GM12878 (cell line): ENCODE results near the gene PLB1.

Experiments used
- EED ChIP-seq: sonication (generic); IDR thresholded peaks from 2 replicates; pipeline ENCODE4 v1.6.1; 2016; ENCODE audit warnings: antibody characterized with exemption, low read depth
- EZH2 ChIP-seq: IDR thresholded peaks from 2 replicates; pipeline ENCODE4 v1.6.1; 2012; ENCODE audit warnings: low read depth, mild to moderate bottlenecking, control low read depth, inconsistent platforms, low read length, borderline replicate concordance; ENCODE audit not compliant: control insufficient read depth
- POLR2A ChIP-seq: IDR thresholded peaks from 2 replicates; pipeline ENCODE4 v1.6.1; 2011; ENCODE audit warnings: low read depth, mild to moderate bottlenecking, low read length
- POLR2AphosphoS5 ChIP-seq: IDR thresholded peaks from 2 replicates; pipeline ENCODE4 v1.6.1; 2011; ENCODE audit warnings: mild to moderate bottlenecking, low read length, inconsistent platforms
- RAD21 ChIP-seq: IDR thresholded peaks from 2 replicates; pipeline ENCODE4 v1.6.1; 2011; ENCODE audit warnings: mild to moderate bottlenecking, low read depth, low read length, moderate library complexity; ENCODE audit not compliant: insufficient read depth
- TF ChIP-seq, protein P1 (sequence below): IDR thresholded peaks from 2 replicates; pipeline ENCODE4 v1.6.1; 2012; ENCODE audit warnings: low read depth, low read length, improper control_type of control experiment
- TF ChIP-seq, protein P2 (sequence below): IDR thresholded peaks from 2 replicates; pipeline ENCODE4 v1.6.1; 2012; ENCODE audit warnings: low read depth, low read length, improper control_type of control experiment
- TF ChIP-seq, protein P3 (sequence below), 3 experiments: IDR thresholded peaks in 2 of 3; conservative IDR thresholded peaks in 1 of 3; 2 replicates each; pipeline ENCODE4 v1.5.1; 2011; ENCODE audit warnings: low read depth in 3 of 3, low read length in 3 of 3, mild to moderate bottlenecking in 3 of 3, control low read depth in 2 of 3, moderate library complexity in 2 of 3, inconsistent platforms in 1 of 3, mixed read lengths in 1 of 3; ENCODE audit not compliant: control insufficient read depth in 2 of 3, insufficient read depth in 1 of 3; ENCODE audit errors: extremely low read depth in 1 of 3

DNA sequence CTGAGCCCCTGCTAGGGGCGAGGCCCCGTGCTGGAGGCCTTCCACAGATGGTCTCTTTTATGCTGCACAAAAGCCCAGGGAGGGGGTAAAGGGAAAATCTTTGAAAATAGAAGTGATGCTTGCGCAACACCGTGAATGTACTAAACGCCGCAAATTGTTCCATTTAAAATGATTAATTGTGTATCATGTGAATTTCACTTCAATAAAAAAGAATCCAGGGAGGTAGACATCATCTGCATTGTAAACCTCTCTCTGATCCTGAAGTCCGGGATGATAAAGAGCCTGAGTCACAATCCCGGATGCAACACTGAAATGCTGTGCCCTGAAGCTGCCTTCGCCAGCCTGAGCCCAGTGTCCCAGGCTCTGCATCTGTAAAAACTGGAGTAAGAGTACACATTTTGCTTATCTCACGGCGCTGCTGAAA lies 148.1 kb downstream of the PLB1 start:
- TF ChIP-seq, protein P1, sequence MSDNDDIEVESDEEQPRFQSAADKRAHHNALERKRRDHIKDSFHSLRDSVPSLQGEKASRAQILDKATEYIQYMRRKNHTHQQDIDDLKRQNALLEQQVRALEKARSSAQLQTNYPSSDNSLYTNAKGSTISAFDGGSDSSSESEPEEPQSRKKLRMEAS, result no peak
- TF ChIP-seq POLR2A (no peak), POLR2AphosphoS5 (no peak), RAD21 (no peak), EZH2 (no peak), EED (no peak)
- TF ChIP-seq, protein P2, sequence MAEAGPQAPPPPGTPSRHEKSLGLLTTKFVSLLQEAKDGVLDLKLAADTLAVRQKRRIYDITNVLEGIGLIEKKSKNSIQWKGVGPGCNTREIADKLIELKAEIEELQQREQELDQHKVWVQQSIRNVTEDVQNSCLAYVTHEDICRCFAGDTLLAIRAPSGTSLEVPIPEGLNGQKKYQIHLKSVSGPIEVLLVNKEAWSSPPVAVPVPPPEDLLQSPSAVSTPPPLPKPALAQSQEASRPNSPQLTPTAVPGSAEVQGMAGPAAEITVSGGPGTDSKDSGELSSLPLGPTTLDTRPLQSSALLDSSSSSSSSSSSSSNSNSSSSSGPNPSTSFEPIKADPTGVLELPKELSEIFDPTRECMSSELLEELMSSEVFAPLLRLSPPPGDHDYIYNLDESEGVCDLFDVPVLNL, result no peak
- TF ChIP-seq, protein P3, sequence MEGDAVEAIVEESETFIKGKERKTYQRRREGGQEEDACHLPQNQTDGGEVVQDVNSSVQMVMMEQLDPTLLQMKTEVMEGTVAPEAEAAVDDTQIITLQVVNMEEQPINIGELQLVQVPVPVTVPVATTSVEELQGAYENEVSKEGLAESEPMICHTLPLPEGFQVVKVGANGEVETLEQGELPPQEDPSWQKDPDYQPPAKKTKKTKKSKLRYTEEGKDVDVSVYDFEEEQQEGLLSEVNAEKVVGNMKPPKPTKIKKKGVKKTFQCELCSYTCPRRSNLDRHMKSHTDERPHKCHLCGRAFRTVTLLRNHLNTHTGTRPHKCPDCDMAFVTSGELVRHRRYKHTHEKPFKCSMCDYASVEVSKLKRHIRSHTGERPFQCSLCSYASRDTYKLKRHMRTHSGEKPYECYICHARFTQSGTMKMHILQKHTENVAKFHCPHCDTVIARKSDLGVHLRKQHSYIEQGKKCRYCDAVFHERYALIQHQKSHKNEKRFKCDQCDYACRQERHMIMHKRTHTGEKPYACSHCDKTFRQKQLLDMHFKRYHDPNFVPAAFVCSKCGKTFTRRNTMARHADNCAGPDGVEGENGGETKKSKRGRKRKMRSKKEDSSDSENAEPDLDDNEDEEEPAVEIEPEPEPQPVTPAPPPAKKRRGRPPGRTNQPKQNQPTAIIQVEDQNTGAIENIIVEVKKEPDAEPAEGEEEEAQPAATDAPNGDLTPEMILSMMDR (IDR thresholded peaks at IDR 0.05 in 2 of 3, conservative IDR thresholded peaks at IDR 0.05 in 1 of 3; ENCODE audit: control insufficient read depth in 2 of 3, extremely low read depth in 1 of 3, insufficient read depth in 1 of 3, low read depth in 3 of 3, low read length in 3 of 3), result no peak
